HUDEP-2 (cell line): ENCODE measurements around the gene GALNT2.

Source experiments
- DNase-seq, 76 experiments: peaks; one replicate each; lab custom pipeline; 2025; ENCODE audit not compliant: unreplicated experiment in 76 of 76; lab: John Stamatoyannopoulos, UW

Gene GALNT2

DNA sequence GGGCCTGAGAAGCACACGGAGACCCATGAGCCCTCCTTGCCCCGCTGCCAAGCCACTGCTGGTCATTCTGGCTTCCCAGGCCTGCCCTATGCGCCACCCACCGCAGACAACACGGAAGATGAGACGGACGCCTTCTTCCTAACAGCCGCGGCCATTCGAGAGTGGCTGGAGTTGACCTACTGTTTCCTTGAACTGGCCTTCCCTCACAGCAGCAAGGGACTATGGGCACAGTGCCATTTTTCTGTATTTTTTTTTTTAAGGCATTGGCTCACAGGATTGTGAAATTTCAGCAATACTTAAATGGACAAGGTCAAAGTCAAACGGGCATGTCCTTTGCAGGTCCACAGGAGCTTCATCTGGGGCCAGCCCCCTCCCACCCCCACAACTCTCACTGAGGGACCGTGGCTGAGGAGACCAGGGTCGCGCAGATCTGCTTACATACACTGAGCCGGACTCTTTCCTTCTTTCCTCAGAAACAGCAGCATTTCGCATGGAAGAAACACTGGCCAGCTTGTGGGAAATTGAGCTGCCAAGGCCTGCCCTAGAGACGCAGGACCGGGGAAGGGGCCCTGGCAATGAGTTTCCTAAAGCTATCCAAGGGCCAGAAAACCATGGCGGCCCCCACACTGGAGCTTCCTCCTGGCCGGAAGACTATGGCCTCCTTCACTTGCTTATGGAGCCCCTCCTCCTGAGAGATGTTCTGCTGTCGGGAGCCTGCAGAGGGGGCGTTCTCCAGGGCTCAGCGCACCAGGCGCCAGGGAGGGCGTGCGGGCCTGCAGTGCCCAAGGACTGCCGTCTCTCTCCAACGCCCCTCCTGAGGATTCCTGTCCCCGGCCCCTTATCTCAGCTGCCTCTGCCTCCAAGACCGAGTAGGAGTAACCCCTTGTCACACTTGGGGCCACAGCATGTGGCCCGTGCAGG lies 260.2 kb downstream of the GALNT2 start:
- DNase-seq = no peak

DNA sequence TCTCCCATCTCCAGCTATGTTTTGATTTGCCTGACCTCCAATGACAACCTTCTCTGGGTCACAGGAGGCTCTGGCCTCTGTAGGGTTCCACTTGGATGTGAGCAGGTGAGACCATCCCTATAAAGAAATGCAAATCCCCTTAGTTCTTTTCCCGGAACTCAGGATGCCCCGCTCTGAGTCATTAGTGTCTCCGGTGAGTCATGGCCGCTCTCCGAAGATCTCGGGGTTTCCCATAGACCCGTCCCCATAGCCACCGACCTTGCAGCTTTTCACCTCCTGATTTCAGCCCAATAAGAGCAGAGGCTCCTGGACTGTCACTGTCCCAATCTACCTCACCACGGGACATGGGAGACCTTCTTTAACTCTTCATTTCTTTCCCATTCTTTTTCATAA lies 260.9 kb downstream of the GALNT2 start:
- DNase-seq = no peak

DNA sequence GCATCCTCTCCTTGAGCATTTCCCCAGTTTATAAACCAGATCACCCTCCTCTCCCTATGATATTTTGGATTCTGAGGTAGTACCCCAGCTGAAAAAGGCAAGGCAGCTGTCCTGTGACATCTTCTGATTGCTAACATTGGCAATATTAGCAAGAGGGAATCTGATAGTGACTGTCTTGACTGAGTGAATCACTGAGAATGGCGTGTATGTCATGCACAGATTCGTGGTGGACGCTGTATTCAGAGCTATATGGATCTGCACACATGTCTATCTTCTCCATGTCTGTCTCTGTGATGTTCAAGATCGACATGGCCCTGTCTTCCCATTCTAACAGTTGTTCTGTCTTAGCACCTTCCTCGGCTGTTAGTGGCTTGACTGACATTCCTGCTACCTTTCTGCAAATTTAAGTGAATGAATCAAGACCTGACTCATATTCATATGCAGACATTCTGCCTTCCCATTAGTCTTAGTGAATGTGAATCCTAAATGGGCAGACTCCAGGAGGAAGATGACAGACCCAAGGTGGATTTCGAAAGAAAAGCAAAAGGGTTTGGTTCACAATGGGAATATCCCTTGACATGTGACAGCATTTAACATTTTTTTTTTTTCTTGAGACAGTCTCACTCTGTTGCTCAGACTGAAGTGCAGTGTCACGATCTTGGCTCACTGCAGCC lies 261.4 kb downstream of the GALNT2 start:
- DNase-seq = no peak

DNA sequence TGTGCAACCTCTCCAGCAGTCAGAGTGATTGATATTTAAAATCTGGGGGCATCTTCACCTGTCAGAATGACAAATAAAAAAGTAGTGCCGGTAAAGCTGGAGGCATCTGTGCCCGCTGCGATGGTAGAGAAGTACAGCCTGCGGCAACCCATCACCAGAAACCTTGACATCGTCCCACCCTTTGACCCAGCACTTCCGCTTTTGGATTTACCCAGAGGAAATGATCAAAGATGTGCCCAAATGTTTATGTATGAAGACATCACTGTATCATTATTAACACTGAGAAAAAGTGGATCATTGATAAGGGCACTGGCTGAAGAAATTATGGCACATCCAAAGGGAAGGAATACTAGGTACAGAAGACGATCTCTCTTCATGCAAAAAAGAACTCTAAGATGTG lies 263.1 kb downstream of the GALNT2 start:
- no peak for DNase-seq
